Kidney (tissue), 14 donors: ENCODE measurements around the gene TTC27. TPM values are rescaled to one million over a fixed set of nuclear protein-coding genes. Genes with fewer than 3 reads are reported as not detected.
"Not testable (repeated sequence)": the region's sequence is repeated elsewhere in the genome, so short reads cannot be mapped to it uniquely, and the experiment has no call there.

Source experiments
- DNase-seq, 5 donors: peaks; one replicate each; pipeline ENCODE4 v3.0.0-alpha.2; 2013 to 2020
- FAIRE-seq: peaks from 2 replicates; lab custom pipeline; 2012; peaks lifted over from hg19 to GRCh38; lab: Jason Lieb, UNC
- H3K27ac ChIP-seq, 2 donors: one replicate each; pipeline ENCODE4 v1.7.0; 2013; ENCODE audit warnings: low read depth in 2 of 2, low read length in 2 of 2, inconsistent platforms in 1 of 2
- H3K27me3 ChIP-seq: one replicate; pipeline ENCODE4 v1.7.1; 2013; ENCODE audit warnings: low read length, inconsistent platforms; ENCODE audit not compliant: control insufficient read depth, insufficient read depth
- H3K36me3 ChIP-seq, 3 donors: one replicate each; pipeline versions ENCODE4 v1.7.0 to v1.7.1; 2013; ENCODE audit warnings: low read length in 3 of 3, control low read depth in 1 of 3, inconsistent platforms in 1 of 3; ENCODE audit not compliant: insufficient read depth in 3 of 3, control insufficient read depth in 2 of 3
- H3K4me1 ChIP-seq, 3 donors: one replicate each; pipeline versions ENCODE4 v1.7.0 to v1.7.1; 2013; ENCODE audit warnings: low read length in 3 of 3, inconsistent platforms in 1 of 3, low read depth in 1 of 3; ENCODE audit not compliant: control insufficient read depth in 2 of 3, insufficient read depth in 2 of 3
- H3K4me3 ChIP-seq, 3 donors: one replicate each; pipeline versions ENCODE4 v1.7.0 to v1.8.1; 2013; ENCODE audit warnings: low read length in 3 of 3, control low read depth in 1 of 3, inconsistent platforms in 1 of 3
- H3K9ac ChIP-seq, 3 donors: one replicate each; pipeline versions ENCODE4 v1.7.0 to v1.7.1; 2013; ENCODE audit warnings: low read length in 3 of 3, control low read depth in 1 of 3, inconsistent platforms in 1 of 3
- H3K9me3 ChIP-seq, 3 donors: one replicate each; pipeline versions ENCODE4 v1.7.0 to v1.7.1; 2013; ENCODE audit warnings: low read length in 3 of 3, control low read depth in 1 of 3, inconsistent platforms in 1 of 3; ENCODE audit not compliant: control insufficient read depth in 2 of 3, insufficient read depth in 1 of 3
- CTCF ChIP-seq: IDR thresholded peaks from 3 replicates; pipeline ENCODE4 v1.5.1; 2012; ENCODE audit warnings: mild to moderate bottlenecking, moderate library complexity, borderline replicate concordance; ENCODE audit not compliant: insufficient read depth; ENCODE audit errors: extremely low read depth
- intact Hi-C: fragments of 100-400 bp; cut with DNase I; formaldehyde crosslinking; loops from one replicate; pipeline ENCODE4 v1.11.1; 2022
- microRNA-seq: library from miRNA; unstranded; fragments of <30 nt; microRNA quantifications from one replicate; pipeline ENCODE4 v1.2.0, GENCODE V29; 2020
- polyA plus RNA-seq: library from polyadenylated mRNA; stranded (reverse); fragments of 350-450 nt; fragmentation: Illumina TruSeq; extraction: RNeasy Lipid Tissue Mini Kit (QIAGEN cat#74804); gene quantifications from one replicate; pipeline ENCODE4 v1.2.3, GENCODE V29; 2014; ENCODE audit warnings: low read depth, low replicate concordance; ENCODE audit not compliant: insufficient read depth
- total RNA-seq: library from RNA; stranded (reverse); fragmentation: NEBNext Ultra II Directional; extraction: Animal tissue kit (Norgen Biotek cat#: 25700); gene quantifications from one replicate; pipeline ENCODE4 v1.2.1, GENCODE V29; 2021
- donor health status: control.
- donor health status: control.
- donor health status: control.
- donor health status: control.
- donor health status: control.
- donor health status: DM: yes; HTN: yes; CAD: no.
- donor health status: Normal renal cell carcinoma (clear cell type).

Gene TTC27
- total and polyA plus RNA-seq, 2 donors from 2014 or later = 8.0 to 19.7 TPM

GRCh38 chr2:32864334-32865111 lies 236.7 kb downstream of the TTC27 start:
- H3K9ac ChIP-seq = no peak overlapping the region
- H3K4me1 ChIP-seq = no peaks in the 10 kb centered on the region
- intact Hi-C loops = no loop called here
- no peaks in the 10 kb centered on the region for H3K36me3 ChIP-seq
- H3K27me3 ChIP-seq = no peaks in the 10 kb centered on the region
- FAIRE-seq (no peak), DNase-seq (peak in 1 of 5 donors; percentile 24)
- no peak overlapping the region for H3K4me3 ChIP-seq
- H3K9me3 ChIP-seq = no peaks in the 10 kb centered on the region
- H3K27ac ChIP-seq = no peak overlapping the region
- no peak for TF ChIP-seq CTCF

GRCh38 chr2:32865399-32866068 lies 237.7 kb downstream of the TTC27 start:
- no peak for FAIRE-seq
- H3K4me3 ChIP-seq = no peak overlapping the region
- H3K9me3 ChIP-seq = no peaks in the 10 kb centered on the region
- no peaks in the 10 kb centered on the region for H3K36me3 ChIP-seq
- intact Hi-C loops = no loop called here
- no peak for TF ChIP-seq CTCF
- no peaks in the 10 kb centered on the region for H3K27me3 ChIP-seq
- DNase-seq = no peak
- no peak overlapping the region for H3K27ac ChIP-seq
- no peak overlapping the region for H3K9ac ChIP-seq
- no peaks in the 10 kb centered on the region for H3K4me1 ChIP-seq

GRCh38 chr2:32866462-32866861 lies 238.6 kb downstream of the TTC27 start:
- not testable (repeated sequence) for H3K9me3 ChIP-seq

More at GRCh38 chr2:32866462-32866861, 238.6 kb downstream of the TTC27 start:
- H3K9ac ChIP-seq, H3K4me1 ChIP-seq, intact Hi-C loops, FAIRE-seq, H3K27ac ChIP-seq, H3K36me3 ChIP-seq, H3K27me3 ChIP-seq, H3K4me3 ChIP-seq, DNase-seq: not testable (repeated sequence)

Small RNA genes within 50 kb of the gene (microRNA-seq; reads per million reads assigned to microRNA genes)
- gene MIR4765 = not detected
